Ectodermal cell (in vitro differentiated cells): ENCODE measurements around the gene SGTB.
"Not testable (repeated sequence)": the region's sequence is repeated elsewhere in the genome, so short reads cannot be mapped to it uniquely, and the experiment has no call there.

Experiments
- H3K27ac ChIP-seq: 2 replicates; pipeline ENCODE4 v1.7.0; 2013; ENCODE audit warnings: mild to moderate bottlenecking, low read depth, low read length; ENCODE audit not compliant: insufficient read depth, poor library complexity, severe bottlenecking
- H3K27me3 ChIP-seq: 2 replicates; pipeline ENCODE4 v1.7.0; 2013; ENCODE audit warnings: mild to moderate bottlenecking, low read length; ENCODE audit not compliant: insufficient read depth, control insufficient read depth, poor library complexity, severe bottlenecking
- H3K36me3 ChIP-seq: one replicate; pipeline ENCODE4 v1.7.0; 2013; ENCODE audit warnings: low read length; ENCODE audit not compliant: control insufficient read depth, insufficient read depth
- H3K4me1 ChIP-seq: one replicate; pipeline ENCODE4 v1.7.0; 2013; ENCODE audit warnings: low read length; ENCODE audit not compliant: control insufficient read depth, insufficient read depth
- H3K4me3 ChIP-seq: 2 replicates; pipeline ENCODE4 v1.7.0; 2013; ENCODE audit warnings: low read depth, low read length, control low read depth; ENCODE audit not compliant: insufficient read depth
- H3K9me3 ChIP-seq: 2 replicates; pipeline ENCODE4 v1.7.0; 2013; ENCODE audit warnings: mild to moderate bottlenecking, low read length, moderate library complexity; ENCODE audit not compliant: control insufficient read depth
- WGBS, 2 experiments: methylation state at CpG; one replicate each; pipeline ENCODE4 v1.1.7; 2013; ENCODE audit warnings: missing lambda C conversion rate in 2 of 2; 5-methylcytosine and 5-hydroxymethylcytosine counted together

SGTB gene

DNA sequence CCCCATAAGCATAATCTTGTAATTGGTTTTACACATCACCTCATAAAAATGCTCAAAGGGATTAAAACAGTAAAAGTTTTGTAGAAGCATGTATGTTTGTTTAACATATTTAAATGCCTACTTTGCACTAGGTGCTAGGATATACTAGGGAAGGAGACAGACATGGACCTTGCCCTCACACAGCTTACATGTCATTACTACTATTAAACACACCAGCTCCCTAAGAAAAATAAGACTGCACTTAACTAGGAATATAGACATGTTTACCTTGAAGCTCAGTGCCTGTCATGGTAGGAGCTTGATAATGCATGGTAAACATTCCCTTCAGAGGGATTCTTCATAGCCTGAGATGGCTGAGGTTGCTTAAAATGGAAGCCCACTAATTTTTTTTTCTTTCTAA lies 90.9 kb downstream of the SGTB start:
- Histone ChIP-seq H3K4me1 (no peaks in the 10 kb centered on the region), H3K4me3 (no peak overlapping the region), H3K36me3 (no peaks in the 10 kb centered on the region), H3K27ac (no peak overlapping the region), H3K9me3 (no peaks in the 10 kb centered on the region), H3K27me3 (no peaks in the 10 kb centered on the region)

DNA sequence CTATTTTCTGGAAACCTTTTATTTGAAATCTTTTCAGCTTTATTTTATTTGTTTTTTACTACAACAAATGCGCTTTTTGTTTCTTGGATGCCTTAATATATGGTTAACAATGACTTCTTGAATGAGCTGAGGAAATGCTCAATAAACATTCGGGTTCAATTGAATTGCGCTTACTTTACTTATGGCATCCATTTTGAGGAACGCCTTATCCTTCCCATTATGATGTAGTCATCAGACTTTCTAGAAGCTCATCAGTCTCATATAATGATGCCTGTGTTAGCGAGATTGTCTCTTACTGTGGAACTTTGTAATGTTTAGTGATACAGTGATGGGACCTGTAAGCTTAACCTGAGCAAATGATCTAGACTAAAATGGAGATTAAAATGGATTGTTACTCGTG lies 96.2 kb downstream of the SGTB start:
- Histone ChIP-seq H3K4me3 (peak overlapping the region; percentile 91), H3K4me1 (peaks cover 7% of the 10 kb centered on the region), H3K27me3 (no peaks in the 10 kb centered on the region), H3K9me3 (no peaks in the 10 kb centered on the region), H3K27ac (no peak overlapping the region), H3K36me3 (no peaks in the 10 kb centered on the region)
- 76 to 85% methylated on average over 6 of the region's 6 CpGs for WGBS, 2 experiments

DNA sequence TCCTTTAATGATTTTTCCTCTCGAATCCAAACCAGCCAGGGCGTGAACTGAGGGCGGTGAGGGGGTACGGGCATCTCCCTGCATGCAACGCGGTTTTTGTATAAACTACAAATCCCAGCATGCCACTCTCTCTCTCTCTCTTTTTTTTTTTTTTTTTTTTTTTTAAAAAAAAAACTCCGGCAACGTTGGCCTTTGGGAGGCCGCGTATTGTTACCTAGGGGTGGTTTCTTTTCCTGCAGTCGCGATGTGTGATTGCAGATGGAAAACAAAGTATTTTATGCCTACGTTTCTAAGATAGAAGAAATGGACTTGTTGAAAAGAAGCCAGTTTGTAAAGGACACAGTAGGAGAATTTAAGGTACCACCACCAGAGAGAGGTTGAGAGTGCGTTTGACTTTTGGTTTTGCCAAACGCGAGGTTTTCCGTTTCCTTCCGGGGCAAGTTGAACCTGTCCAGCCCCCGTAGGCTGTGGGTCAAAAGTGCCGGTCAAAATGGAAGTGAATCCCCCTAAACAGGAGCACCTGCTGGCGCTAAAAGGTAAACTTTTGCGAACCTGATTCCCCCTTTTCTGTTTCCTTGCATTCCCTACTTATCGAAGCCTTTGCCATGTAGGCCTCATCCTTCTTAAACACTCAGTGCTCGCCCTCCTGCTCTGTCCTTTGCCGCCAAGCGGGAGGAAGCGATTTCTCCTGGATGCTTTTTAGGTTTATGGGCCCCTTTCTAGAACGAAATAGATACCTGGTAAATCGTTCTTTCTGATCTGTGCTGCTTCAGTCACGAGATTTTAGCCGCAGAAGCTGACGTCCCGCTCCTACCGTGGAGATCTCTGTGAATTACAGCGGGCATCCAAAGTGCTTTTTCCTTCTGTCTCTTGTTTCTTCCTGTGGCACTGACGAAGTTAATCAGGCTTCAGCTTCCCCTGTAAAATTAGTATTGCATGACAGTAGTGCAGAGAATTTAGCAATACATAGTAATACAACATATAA lies 97.0 kb downstream of the SGTB start, which contains the start of the genes SHLD3 and TRAPPC13:
Gene SHLD3, plus strand, starts transcription at position 457 of the 985 bp plus-strand sequence. CDS start 4,561 bp downstream, outside the sequence.
Gene TRAPPC13, plus strand, starts transcription at position 457 of the 985 bp plus-strand sequence. Its CDS starts 34 bp downstream, at position 491.
- 0% methylated on average over 36 of the region's 36 CpGs for WGBS, 2 experiments
- no peaks in the 10 kb centered on the region for H3K36me3 ChIP-seq

DNA sequence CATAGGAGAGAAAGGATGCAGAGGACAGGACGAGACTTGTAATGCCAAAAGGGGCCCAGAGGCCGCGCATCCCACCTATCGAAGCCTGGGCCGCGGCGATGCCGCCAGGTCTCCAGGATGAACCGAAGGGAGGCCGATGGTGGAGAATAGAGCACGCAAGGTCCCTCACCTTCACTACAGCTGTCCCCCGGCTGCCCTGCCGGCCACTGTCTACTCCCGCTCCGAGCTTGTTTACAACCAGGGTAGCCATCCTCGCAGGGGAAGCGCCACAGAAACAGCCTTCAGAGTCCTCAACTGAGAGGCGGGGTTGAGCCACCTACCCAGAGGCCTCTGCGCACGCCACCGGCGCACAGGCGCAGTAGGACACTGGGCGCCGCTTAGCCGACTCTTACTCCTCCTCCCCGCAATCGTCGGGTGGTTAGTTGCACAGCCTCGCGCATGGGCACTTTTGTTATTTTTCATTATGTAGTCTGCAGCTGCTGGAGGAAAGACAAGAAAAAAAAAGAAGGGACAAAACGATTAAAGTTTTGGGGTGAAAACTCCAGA lies 97.8 kb downstream of the SGTB start, which contains the start of gene TRIM23:
Gene TRIM23, minus strand, starts transcription at position 309 of the 546 bp plus-strand sequence. Its CDS starts 59 bp downstream, at position 250.
- Histone ChIP-seq H3K27ac (peak within 1 kb of the TSS; percentile 81), H3K9me3 (no peaks in the 10 kb centered on the region), H3K4me3 (peak within 1 kb of the TSS; percentile 91), H3K4me1 (peaks cover 7% of the 10 kb centered on the region), H3K27me3 (no peaks in the 10 kb centered on the region), H3K36me3 (no peaks in the 10 kb centered on the region)
- 0% methylated on average over 30 to 32 of the region's 32 CpGs for WGBS, 2 experiments

More for the DNA sequence above, 97.0 kb downstream of the SGTB start, which contains the start of the genes SHLD3 and TRAPPC13:
- Histone ChIP-seq H3K9me3 (no peaks in the 10 kb centered on the region), H3K4me1 (peaks cover 7% of the 10 kb centered on the region), H3K27me3 (no peaks in the 10 kb centered on the region), H3K27ac (peak within 1 kb of the TSS; percentile 81), H3K4me3 (peak within 1 kb of the TSS; percentile 91)

DNA sequence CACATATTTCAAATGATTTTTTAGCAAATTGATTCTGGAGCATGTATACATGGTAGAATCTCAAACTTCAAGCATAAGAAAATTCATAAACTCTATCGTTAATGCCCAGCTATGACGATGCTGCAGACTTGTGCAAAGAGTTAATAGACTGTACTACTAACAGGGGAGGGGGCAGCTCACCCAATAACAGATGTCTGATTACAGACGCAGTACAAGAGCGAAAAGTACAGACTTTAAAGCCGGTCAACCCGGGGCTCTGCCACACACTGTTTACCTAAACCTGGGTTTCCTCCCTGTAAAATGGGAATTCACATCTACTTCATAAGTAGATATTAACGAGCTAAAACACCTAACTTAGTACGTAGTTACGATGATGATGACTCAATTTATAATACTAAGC lies 98.4 kb downstream of the SGTB start:
- Histone ChIP-seq H3K27me3 (no peaks in the 10 kb centered on the region), H3K9me3 (no peaks in the 10 kb centered on the region), H3K36me3 (no peaks in the 10 kb centered on the region), H3K27ac (no peak overlapping the region), H3K4me3 (peak overlapping the region; percentile 91), H3K4me1 (peaks cover 7% of the 10 kb centered on the region)
- WGBS, 2 experiments, result 33 to 48% methylated on average over 6 to 8 of the region's 9 CpGs

DNA sequence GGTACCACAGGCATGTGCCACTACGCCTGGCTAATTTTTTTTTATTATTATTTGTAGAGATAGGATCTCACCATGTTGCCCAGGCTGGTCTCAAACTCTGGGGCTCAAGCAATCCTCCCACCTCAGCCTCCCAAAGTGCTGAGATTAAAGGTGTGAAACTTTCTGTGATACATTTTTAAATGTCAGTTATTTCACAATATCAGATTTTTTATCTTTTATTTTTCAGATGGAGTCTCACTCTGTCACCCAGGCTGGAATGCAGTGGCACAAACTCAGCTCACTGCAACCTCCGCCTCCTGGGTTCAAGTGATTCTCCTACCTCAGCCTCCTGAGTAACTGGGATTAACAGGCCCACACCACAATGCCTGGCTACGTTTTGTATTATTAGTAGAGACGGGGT lies 99.9 kb downstream of the SGTB start:
- not testable (repeated sequence) for H3K9me3 ChIP-seq, H3K27me3 ChIP-seq, H3K27ac ChIP-seq, H3K4me1 ChIP-seq, H3K36me3 ChIP-seq, H3K4me3 ChIP-seq
- WGBS, 2 experiments, result 89 to 98% methylated on average over 4 of the region's 4 CpGs

DNA sequence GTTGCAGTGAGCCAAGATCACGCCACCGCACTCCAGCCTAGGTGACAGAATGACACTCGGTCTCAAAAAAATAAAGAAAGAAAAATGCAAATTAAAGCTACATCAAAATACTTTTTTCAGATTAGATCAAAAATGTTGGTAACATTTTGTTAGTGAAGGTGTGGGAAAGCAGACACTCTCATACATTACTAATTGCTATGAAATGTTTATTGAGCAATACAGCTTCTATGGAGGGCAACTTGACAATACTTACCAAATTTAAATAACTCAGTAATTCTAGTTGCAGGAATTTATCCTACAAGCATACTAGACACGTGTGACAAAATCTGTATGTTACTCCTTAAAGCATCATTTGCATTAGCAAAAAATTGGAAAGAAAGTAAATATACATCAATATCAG lies 101.9 kb downstream of the SGTB start:
- no peak overlapping the region for H3K27ac ChIP-seq
- no peaks in the 10 kb centered on the region for H3K27me3 ChIP-seq
- 89 to 98% methylated on average over 4 of the region's 4 CpGs for WGBS, 2 experiments
- peaks cover 7% of the 10 kb centered on the region for H3K4me1 ChIP-seq
- H3K9me3 ChIP-seq, result no peaks in the 10 kb centered on the region
- H3K36me3 ChIP-seq, result peaks cover 2% of the 10 kb centered on the region
- H3K4me3 ChIP-seq, result no peak overlapping the region
